Posterior cingulate gyrus (tissue), 11 donors: Measurements from ENCODE around the gene ARHGAP22.

Experiments
- DNase-seq, 10 donors: peaks; one replicate each; pipeline versions ENCODE4 v3.0.0 to v3.0.0-alpha.2; 2020 to 2021; ENCODE audit warnings: mixed read lengths in 3 of 10
- intact Hi-C: fragments of 100-400 bp; cut with DNase I; formaldehyde crosslinking; loops from one replicate; pipeline ENCODE4 v1.15.1; 2023

ARHGAP22 gene

GRCh38 chr10:48417374-48417773, 187.5 kb downstream of the ARHGAP22 start:
- intact Hi-C loops: no loop called here
- DNase-seq: no peak

GRCh38 chr10:48416584-48417232, 188.2 kb downstream of the ARHGAP22 start:
- no peak for DNase-seq
- intact Hi-C loops: no loop called here

- DNase-seq: no peak
- intact Hi-C loops: no loop called here
These were observed 190.1 kb downstream of the ARHGAP22 start for GRCh38 chr10:48414778-48415177.

GRCh38 chr10:48414160-48414559, 190.7 kb downstream of the ARHGAP22 start:
- no peak for DNase-seq
- intact Hi-C loops: no loop called here

- no peak for DNase-seq
- intact Hi-C loops: no loop called here
These were observed 191.9 kb downstream of the ARHGAP22 start for GRCh38 chr10:48412933-48413332.

- intact Hi-C loops: no loop called here
- no peak for DNase-seq
These were observed 192.8 kb downstream of the ARHGAP22 start for GRCh38 chr10:48412081-48412480.

- intact Hi-C loops: no loop called here
- no peak for DNase-seq
These were observed 193.4 kb downstream of the ARHGAP22 start for GRCh38 chr10:48411510-48411909.

- no peak for DNase-seq
- intact Hi-C loops: no loop called here
These were observed 194.4 kb downstream of the ARHGAP22 start for GRCh38 chr10:48410503-48410902.

GRCh38 chr10:48406658-48407057, 198.2 kb downstream of the ARHGAP22 start:
- intact Hi-C loops: no loop called here
- DNase-seq: no peak

- intact Hi-C loops: no loop called here
- no peak for DNase-seq
These were observed 198.7 kb downstream of the ARHGAP22 start for GRCh38 chr10:48406204-48406603.

GRCh38 chr10:48404646-48405045, 200.2 kb downstream of the ARHGAP22 start:
- DNase-seq: no peak
- intact Hi-C loops: no loop called here

- DNase-seq: no peak
- intact Hi-C loops: no loop called here
These were observed 204.0 kb downstream of the ARHGAP22 start for GRCh38 chr10:48400850-48401220.

GRCh38 chr10:48400129-48400849, 204.6 kb downstream of the ARHGAP22 start:
- intact Hi-C loops: no loop called here
- no peak for DNase-seq

GRCh38 chr10:48399551-48399950, 205.3 kb downstream of the ARHGAP22 start:
- DNase-seq: no peak
- intact Hi-C loops: no loop called here

- peak in 3 of 10 donors; percentile 14 to 50 (median 46) for DNase-seq
- intact Hi-C loops: no loop called here
These were observed 205.8 kb downstream of the ARHGAP22 start for GRCh38 chr10:48399056-48399541.

GRCh38 chr10:48398261-48398660, 206.6 kb downstream of the ARHGAP22 start:
- intact Hi-C loops: no loop called here
- DNase-seq: no peak
